H9 (cell line): ENCODE data around the gene ASPG. TPM values are rescaled to one million over a fixed set of nuclear protein-coding genes. Genes with fewer than 3 reads are reported as not detected.

Experiments
- DNase-seq: peaks from one replicate; pipeline ENCODE4 v3.0.0-alpha.2; 2017
- H2AFZ ChIP-seq: one replicate; pipeline ENCODE4 v1.6.1; 2013; ENCODE audit warnings: mild to moderate bottlenecking, low read length, control low read depth, moderate library complexity
- H2AK5ac ChIP-seq: 2 replicates; pipeline ENCODE4 v1.6.1; 2013; ENCODE audit warnings: low read length, control low read depth, mixed read lengths; ENCODE audit not compliant: insufficient read length
- H2BK120ac ChIP-seq: one replicate; pipeline ENCODE4 v1.6.1; 2013; ENCODE audit warnings: low read depth, mild to moderate bottlenecking, low read length, control low read depth, inconsistent platforms; ENCODE audit not compliant: poor library complexity, severe bottlenecking
- H2BK12ac ChIP-seq: 2 replicates; pipeline ENCODE4 v1.6.1; 2013; ENCODE audit warnings: low read length, control low read depth, mixed read lengths, low read depth; ENCODE audit not compliant: insufficient read length
- H2BK15ac ChIP-seq: 2 replicates; pipeline ENCODE4 v1.6.1; 2013; ENCODE audit warnings: low read depth, low read length, control low read depth
- H2BK20ac ChIP-seq: one replicate; pipeline ENCODE4 v1.6.1; 2013; ENCODE audit warnings: low read depth, mild to moderate bottlenecking, low read length, control low read depth, inconsistent platforms; ENCODE audit not compliant: poor library complexity, severe bottlenecking
- H2BK5ac ChIP-seq: 2 replicates; pipeline ENCODE4 v1.6.1; 2013; ENCODE audit warnings: low read length, control low read depth, mixed read lengths; ENCODE audit not compliant: insufficient read length
- H3K14ac ChIP-seq: 2 replicates; pipeline ENCODE4 v1.6.1; 2013; ENCODE audit warnings: low read length, control low read depth; ENCODE audit not compliant: insufficient read depth
- H3K18ac ChIP-seq: 2 replicates; pipeline ENCODE4 v1.6.1; 2013; ENCODE audit warnings: low read depth, mild to moderate bottlenecking, mixed read lengths, low read length, control low read depth; ENCODE audit not compliant: insufficient read length
- H3K23ac ChIP-seq: 2 replicates; pipeline ENCODE4 v1.6.1; 2013; ENCODE audit warnings: low read length, control low read depth, mixed read lengths, low read depth; ENCODE audit not compliant: insufficient read length
- H3K23me2 ChIP-seq: 2 replicates; pipeline ENCODE4 v1.6.1; 2013; ENCODE audit warnings: low read depth, mild to moderate bottlenecking, mixed read lengths, low read length, control low read depth; ENCODE audit not compliant: insufficient read length, poor library complexity, severe bottlenecking
- H3K27ac ChIP-seq: 2 replicates; pipeline ENCODE4 v1.5.1; 2013; ENCODE audit warnings: low read length, control low read depth, mixed read lengths, low read depth; ENCODE audit not compliant: insufficient read length
- H3K27me3 ChIP-seq: 2 replicates; pipeline ENCODE4 v1.6.1; 2013; ENCODE audit warnings: low read length, control low read depth, inconsistent platforms; ENCODE audit not compliant: insufficient read depth
- H3K4ac ChIP-seq: 2 replicates; pipeline ENCODE4 v1.6.1; 2013; ENCODE audit warnings: low read depth, mild to moderate bottlenecking, control low read depth, inconsistent platforms, low read length, moderate library complexity
- H3K4me1 ChIP-seq: 2 replicates; pipeline ENCODE4 v1.6.1; 2013; ENCODE audit warnings: low read length, control low read depth, inconsistent platforms; ENCODE audit not compliant: insufficient read depth
- H3K4me2 ChIP-seq: 2 replicates; pipeline ENCODE4 v1.6.1; 2013; ENCODE audit warnings: low read length, control low read depth, mixed read lengths; ENCODE audit not compliant: insufficient read length, insufficient read depth
- H3K56ac ChIP-seq: 2 replicates; pipeline ENCODE4 v1.6.1; 2013; ENCODE audit warnings: low read depth, mild to moderate bottlenecking, mixed read lengths, low read length, control low read depth; ENCODE audit not compliant: insufficient read length
- H3K79me1 ChIP-seq: 2 replicates; pipeline ENCODE4 v1.6.1; 2013; ENCODE audit warnings: low read depth, mild to moderate bottlenecking, moderate library complexity, low read length, control low read depth, inconsistent platforms; ENCODE audit not compliant: insufficient read depth, poor library complexity, severe bottlenecking
- H3K79me2 ChIP-seq: 2 replicates; pipeline ENCODE4 v1.6.1; 2013; ENCODE audit warnings: low read length, control low read depth, inconsistent platforms; ENCODE audit not compliant: insufficient read depth
- H3K9ac ChIP-seq: 2 replicates; pipeline ENCODE4 v1.6.1; 2013; ENCODE audit warnings: low read length, control low read depth, mixed read lengths; ENCODE audit not compliant: insufficient read length; ENCODE audit errors: extremely low read depth
- H3K9me3 ChIP-seq: one replicate; pipeline ENCODE4 v1.6.1; 2013; ENCODE audit warnings: low read depth, low read length, inconsistent platforms; ENCODE audit not compliant: control insufficient read depth
- H3T11ph ChIP-seq: one replicate; pipeline ENCODE4 v1.6.1; 2013; ENCODE audit warnings: mild to moderate bottlenecking, low read length, control low read depth, inconsistent platforms
- H4K20me1 ChIP-seq: one replicate; pipeline ENCODE4 v1.6.1; 2013; ENCODE audit not compliant: control insufficient read depth, insufficient read length, insufficient read depth
- H4K5ac ChIP-seq: 2 replicates; pipeline ENCODE4 v1.6.1; 2013; ENCODE audit warnings: low read depth, mild to moderate bottlenecking, mixed read lengths, low read length, control low read depth; ENCODE audit not compliant: insufficient read length
- H4K8ac ChIP-seq: replicated peaks from 2 replicates; pipeline ENCODE4 v1.6.1; 2013; ENCODE audit warnings: low read length, control low read depth, mixed read lengths, low read depth; ENCODE audit not compliant: insufficient read length
- H4K91ac ChIP-seq: 2 replicates; pipeline ENCODE4 v1.6.1; 2013; ENCODE audit warnings: low read depth, mild to moderate bottlenecking, moderate library complexity, mixed read lengths, low read length, control low read depth; ENCODE audit not compliant: insufficient read length
- H3K27ac Mint-ChIP-seq, 3 experiments: 2 replicates in 2 of 3; 3 replicates in 1 of 3; pipeline ENCODE4 v1.8.0; 2020 to 2021; ENCODE audit warnings: mixed read lengths in 3 of 3, mild to moderate bottlenecking in 1 of 3, moderate library complexity in 1 of 3
- H3K27me3 Mint-ChIP-seq: 2 replicates; pipeline ENCODE4 v1.8.0; 2021; ENCODE audit warnings: low read depth, mild to moderate bottlenecking, moderate library complexity, mixed read lengths
- H3K36me3 Mint-ChIP-seq, 3 experiments: 2 replicates in 2 of 3; 3 replicates in 1 of 3; pipeline ENCODE4 v1.8.0; 2020 to 2021; ENCODE audit warnings: low read depth in 3 of 3, mixed read lengths in 3 of 3; ENCODE audit not compliant: insufficient read depth in 1 of 3
- H3K4me1 Mint-ChIP-seq, 2 experiments: 2 replicates each; pipeline ENCODE4 v1.8.0; 2020; ENCODE audit warnings: mixed read lengths in 2 of 2
- H3K4me3 Mint-ChIP-seq, 2 experiments: 2 replicates in 1 of 2; 3 replicates in 1 of 2; pipeline ENCODE4 v1.8.0; 2020 to 2021; ENCODE audit warnings: mild to moderate bottlenecking in 2 of 2, mixed read lengths in 2 of 2, moderate library complexity in 1 of 2
- H3K9me3 Mint-ChIP-seq, 2 experiments: 2 replicates in 1 of 2; 3 replicates in 1 of 2; pipeline ENCODE4 v1.8.0; 2020; ENCODE audit warnings: mild to moderate bottlenecking in 2 of 2, mixed read lengths in 2 of 2, moderate library complexity in 1 of 2
- CTCF ChIP-seq: fragments of 200-600 bp; sonication (generic); conservative IDR thresholded peaks from 3 replicates; pipeline ENCODE4 v1.8.0; 2021; ENCODE audit warnings: antibody characterized with exemption, mild to moderate bottlenecking
- WGBS: extraction: QIAGEN DNeasy Blood & Tissue Kit; methylation state at CpG from one replicate; pipeline ENCODE4 v1.1.7; 2013; ENCODE audit warnings: missing lambda C conversion rate, low lambda C conversion rate, mixed read lengths; ENCODE audit not compliant: insufficient read length; ENCODE audit errors: extremely low coverage; 5-methylcytosine and 5-hydroxymethylcytosine counted together
- total RNA-seq: library from RNA; stranded (reverse); gene quantifications from 2 replicates; pipeline ENCODE4 v1.2.1, GENCODE V29; 2021

The ASPG gene
- total RNA-seq, 1 experiment from 2014 or later: 0.33 TPM

GRCh38 chr14:104092931-104093365 lies 7.4 kb downstream of the ASPG start:
- Mint-ChIP-seq H3K27me3 (peaks cover 11% of the 10 kb centered on the region), H3K36me3 (no peaks in the 10 kb centered on the region), H3K9me3 (no peaks in the 10 kb centered on the region; a peak in 2 of 5 replicates), H3K4me1 (peaks cover 6 to 8% of the 10 kb centered on the region in 2 experiments), H3K27ac (no peak overlapping the region), H3K4me3 (no peak overlapping the region)
- Histone ChIP-seq H3K9me3 (no peaks in the 10 kb centered on the region), H3K27me3 (no peaks in the 10 kb centered on the region), H3K4me1 (no peaks in the 10 kb centered on the region), H4K5ac (no peak overlapping the region), H3K9ac (no peak overlapping the region), H3K23ac (no peak overlapping the region), H2BK20ac (no peak overlapping the region), H2BK120ac (no peak overlapping the region), H3T11ph (no peak overlapping the region), H3K14ac (no peak overlapping the region), H3K4me2 (no peak overlapping the region), H2AFZ (no peak overlapping the region), H4K8ac (no peak overlapping the region), H3K23me2 (no peaks in the 10 kb centered on the region), H3K18ac (no peak overlapping the region), H3K79me2 (no peaks in the 10 kb centered on the region), H3K79me1 (no peaks in the 10 kb centered on the region), H2BK12ac (no peak overlapping the region), H3K56ac (no peak overlapping the region), H2AK5ac (no peak overlapping the region), H2BK5ac (no peak overlapping the region), H4K20me1 (no peaks in the 10 kb centered on the region), H3K4ac (no peak overlapping the region), H2BK15ac (no peak overlapping the region), H4K91ac (no peak overlapping the region), H3K27ac (no peak overlapping the region)
- DNase-seq: no peak
- TF ChIP-seq CTCF: no peak
- no CpG with 5 or more reads among the region's 11 CpGs for WGBS
